GM18861 (cell line): ENCODE data around the gene ESRP2.

ENCODE experiments used
- ATAC-seq: cut with Tn5 transposase; IDR thresholded peaks from one replicate; pipeline ENCODE4 v1.9.1; 2021; ENCODE audit not compliant: unreplicated experiment

The ESRP2 gene

GRCh38 chr16:68235887-68236136 lies at the start of gene ESRP2:
Gene ESRP2 (minus strand): TSS chr16:68236127. CDS start chr16:68236045, 82 bp downstream.
- ATAC-seq, result no peak

- ATAC-seq, result no peak
Observed at GRCh38 chr16:68285683-68286082, 49.8 kb upstream of the ESRP2 start.

DNA sequence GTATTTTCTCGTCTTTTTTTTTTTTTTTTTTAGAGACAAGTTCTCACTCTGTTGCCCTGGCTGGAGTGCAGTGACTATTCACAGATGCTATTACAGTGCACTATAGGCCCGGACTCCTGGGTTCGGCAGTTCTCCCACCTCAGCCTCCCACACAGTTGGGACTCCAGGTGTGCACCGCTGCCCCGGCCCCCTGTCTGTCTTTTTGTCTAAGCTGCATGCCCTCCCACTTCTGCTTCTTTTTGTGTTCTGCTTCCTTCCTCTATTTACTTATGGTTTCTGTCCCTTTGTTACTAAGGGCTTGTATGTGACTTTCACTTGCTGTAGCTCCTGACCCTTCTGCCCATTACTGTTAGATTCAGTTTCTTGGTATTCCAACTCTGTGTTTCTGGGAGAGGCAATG lies 48.9 kb upstream of the ESRP2 start:
- peak; percentile 37 for ATAC-seq

DNA sequence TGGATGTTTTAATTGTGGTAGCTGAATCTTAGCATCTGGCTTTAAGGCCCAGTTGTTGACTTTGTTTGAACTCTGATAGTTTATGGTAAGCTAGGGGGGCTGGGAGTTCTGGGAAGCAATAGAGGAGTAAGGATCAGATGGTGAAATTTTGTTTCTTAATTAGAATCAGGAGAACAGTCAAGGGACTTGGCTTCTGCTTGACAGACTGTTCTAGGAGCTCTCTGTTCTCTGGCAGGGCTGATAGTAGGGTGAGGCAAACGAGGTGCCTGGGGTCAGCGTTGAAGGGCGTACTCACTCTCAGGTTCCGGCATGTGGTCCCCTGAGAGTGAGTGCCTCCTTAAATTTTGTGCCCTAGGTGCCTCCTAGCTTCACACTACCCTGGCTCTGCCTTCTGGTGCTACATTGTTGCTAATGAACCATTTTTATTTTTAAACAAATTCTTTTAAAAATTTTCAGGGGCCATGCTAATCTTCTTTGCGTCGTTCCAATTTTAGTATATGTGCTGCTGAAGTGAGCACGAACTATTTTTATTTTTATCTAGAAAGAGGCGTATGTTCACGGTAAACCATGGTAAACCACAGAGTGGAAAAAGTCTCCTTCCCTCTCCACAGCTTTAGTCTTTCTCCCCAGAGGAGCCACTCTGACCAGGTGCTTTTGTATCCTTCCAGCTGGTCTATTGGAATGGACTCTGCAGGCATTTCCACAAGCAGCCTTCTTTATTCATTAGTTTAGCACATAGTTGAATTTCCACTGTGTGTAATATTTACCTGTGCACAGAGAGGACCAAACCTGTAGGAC lies 48.1 kb upstream of the ESRP2 start:
- peak; percentile 37 for ATAC-seq

DNA sequence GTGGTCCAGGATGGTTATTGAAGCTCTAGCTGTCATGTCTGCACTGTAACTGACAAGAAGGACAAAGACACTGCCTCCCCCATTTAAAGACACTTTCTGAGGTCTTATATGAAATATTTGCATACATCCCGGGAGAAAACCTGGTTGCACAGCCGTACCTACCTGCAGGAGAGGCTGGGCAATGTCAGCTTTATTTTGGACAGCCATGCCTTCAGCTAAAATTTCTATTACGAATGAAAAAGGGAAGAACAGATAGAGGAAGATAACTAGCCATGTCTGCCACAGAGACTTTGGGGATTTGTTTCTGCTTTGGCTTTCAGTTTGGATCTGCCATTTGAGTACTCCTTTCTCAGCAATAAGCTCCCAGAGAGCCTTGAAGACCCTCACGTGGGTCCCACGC lies 47.4 kb upstream of the ESRP2 start:
- ATAC-seq, result no peak

GRCh38 chr16:68282064-68282452 lies 46.1 kb upstream of the ESRP2 start:
- ATAC-seq, result no peak

DNA sequence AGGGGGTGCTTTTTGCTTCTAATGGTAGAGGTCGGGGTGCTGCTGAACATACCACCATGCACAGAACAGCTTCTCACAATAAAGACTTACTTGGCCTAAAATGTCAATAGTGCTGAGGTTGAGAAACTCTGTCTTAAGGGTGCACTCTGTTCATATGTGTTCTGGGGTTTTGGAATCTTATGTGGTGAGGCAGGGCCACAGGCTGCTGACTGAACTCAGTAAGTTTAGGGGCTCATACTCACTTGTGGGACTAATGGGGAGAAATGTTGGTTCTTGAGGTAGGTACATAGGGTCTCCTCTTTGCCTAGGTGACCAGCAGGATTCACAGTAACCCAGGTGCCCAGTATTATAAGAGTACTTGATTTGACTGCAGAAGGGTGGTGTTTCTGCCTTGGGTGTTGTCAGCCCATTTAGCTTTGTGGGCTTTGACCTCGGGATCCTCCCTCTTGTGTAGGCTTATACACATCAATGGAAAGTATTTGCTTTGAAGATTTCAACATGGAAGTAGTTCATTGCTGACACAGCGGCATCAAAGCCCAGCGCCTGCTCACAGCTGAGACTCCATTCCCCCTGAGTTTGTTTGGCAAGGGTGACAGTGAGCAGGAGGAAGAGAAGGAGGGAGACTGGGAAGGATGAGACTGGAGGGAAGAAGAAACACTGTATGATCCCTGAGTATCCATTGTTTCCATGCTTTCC lies 45.6 kb upstream of the ESRP2 start:
- no peak for ATAC-seq

DNA sequence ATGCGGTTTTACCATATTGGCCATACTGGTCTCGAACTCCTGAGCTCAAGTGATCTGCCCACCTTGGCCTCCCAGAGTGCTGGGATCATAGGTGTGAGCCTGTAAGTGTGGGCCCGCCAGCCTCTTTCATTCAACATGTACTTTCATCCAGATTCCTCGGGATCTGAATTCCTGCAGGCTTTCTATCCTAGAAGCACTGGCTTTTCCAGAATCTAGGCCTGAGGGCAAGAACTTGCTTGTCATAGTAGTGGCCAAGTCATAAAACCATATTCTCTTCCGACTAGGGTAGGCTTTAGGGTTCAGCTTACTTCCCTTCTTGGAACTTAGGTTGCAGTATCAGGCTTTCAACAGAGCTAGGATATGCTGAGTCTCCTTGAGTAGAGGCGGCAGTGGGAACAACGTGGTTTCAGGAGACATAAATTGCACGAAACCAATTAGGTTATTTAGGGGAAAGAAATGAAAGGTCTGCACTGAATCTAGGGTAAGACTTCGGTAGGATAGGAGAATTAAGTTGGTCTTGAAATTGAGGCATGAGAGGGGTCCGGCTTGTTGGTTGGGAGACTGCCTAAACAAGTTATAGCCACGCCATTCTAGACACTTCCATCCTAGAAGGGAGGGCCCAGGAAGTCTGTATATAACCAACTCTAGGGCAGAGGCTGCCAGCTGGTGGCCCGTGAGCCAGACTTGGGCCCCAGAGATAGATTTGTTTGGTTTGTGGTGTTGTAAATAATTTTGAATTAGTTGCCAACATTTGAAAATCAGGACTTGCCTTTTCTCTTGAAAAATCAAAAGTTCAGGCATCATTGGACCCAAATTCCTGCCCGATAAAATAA lies 44.0 kb upstream of the ESRP2 start:
- no peak for ATAC-seq

DNA sequence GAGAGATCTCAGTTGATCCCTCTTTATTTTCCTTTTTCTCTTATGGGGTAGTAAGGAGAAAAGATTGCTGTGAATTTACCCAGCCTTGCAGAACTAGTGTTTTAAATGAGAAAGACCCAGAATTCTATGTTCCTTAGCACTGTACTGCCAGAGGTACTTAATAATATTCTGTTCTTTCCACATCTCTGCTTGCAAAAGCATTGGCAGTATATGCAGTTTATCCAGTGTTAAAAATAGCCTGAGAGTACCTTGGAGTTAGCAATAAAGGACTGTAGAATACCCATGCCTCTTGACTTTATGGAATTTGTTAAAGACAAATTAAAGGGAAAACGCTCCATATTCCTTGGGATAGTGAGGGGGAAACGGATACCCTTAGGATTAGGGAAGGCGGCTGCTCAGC lies 40.3 kb upstream of the ESRP2 start:
- ATAC-seq, result no peak

DNA sequence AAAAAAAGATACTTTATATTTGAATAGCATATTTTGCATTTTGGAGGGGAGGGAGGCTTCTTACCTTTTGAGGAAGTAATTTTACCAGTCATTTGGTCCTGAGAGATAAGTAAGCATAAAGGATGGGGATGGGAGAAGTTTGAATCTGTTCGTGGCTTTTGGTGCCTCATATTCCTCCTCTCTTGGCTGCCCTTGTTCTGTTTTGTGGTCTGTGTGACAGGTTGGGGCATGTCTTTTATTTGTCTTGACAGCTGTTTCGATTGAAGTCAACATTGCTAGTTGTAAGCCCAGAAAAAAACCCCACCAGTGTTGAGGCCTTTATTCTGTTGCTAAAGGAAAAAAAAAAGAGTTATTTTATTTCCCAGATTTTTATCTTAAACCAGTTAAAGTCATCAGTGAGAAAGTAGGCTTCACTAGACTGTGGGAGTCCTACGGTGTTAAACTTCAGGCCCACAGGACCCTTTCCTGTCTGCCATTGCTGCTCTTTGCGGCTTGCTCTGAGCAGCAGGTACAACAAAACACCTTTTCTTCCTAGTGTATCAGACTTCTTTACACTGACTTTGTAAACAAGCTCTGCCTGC lies 39.8 kb upstream of the ESRP2 start:
- ATAC-seq, result peak; percentile 67

DNA sequence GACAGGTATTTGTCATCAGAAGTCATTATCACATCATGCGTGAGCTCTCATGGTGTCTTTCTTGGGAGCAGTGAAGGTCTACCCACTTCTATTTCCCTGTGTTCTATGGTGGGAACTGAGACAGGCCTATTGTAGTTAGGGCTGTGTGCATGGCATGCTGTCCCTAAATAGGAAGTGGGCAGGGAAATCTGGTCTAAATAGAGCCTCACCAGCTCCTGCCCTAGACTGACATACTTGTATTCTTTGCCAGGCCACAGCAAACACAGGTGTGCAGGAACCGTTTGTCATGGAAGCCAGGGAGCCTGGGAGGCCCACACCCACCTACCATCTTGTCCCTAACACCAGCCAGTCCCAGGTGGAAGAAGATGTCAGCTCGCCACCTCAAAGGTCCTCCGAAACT lies 38.5 kb upstream of the ESRP2 start:
- ATAC-seq, result no peak

DNA sequence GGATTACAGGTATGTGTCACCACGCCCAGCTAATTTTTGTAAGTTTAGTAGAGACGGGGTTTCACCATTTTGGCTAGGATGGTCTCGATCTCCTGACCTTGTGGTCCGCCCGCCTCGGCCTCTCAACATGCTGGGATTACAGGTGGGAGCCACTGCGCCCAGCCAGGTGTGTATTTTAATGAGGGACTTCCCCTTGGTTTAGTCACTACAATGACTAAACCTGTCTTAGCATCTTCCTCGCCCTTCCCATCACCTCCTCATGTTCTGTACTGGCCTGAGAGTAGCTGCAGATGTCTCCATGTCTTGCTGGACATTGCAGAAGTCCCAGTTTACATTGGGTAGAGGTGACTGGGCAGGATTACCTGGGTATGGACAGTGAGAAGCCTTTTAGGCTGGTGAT lies 38.0 kb upstream of the ESRP2 start:
- ATAC-seq, result no peak

DNA sequence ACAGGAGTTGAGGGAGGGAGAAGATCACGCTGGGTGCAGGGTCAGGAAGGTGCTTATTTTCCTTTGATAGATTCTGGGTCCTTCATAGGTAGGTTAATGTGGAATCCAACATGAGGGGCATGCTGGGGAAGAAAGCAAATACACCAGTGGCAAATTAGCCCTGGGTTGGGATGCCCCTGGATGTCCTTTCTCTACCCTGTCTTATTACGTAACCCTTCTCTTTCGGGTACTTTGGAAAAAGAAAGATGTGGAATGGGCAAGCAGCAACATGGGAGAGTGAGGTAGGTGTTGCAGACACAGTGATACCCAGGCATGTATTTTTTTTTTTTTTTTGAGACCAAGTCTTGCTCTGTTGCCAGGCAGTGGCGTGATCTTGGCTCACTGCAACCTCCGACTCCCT lies 37.5 kb upstream of the ESRP2 start:
- no peak for ATAC-seq

GRCh38 chr16:68272507-68273209 lies 36.7 kb upstream of the ESRP2 start:
- ATAC-seq, result no peak

DNA sequence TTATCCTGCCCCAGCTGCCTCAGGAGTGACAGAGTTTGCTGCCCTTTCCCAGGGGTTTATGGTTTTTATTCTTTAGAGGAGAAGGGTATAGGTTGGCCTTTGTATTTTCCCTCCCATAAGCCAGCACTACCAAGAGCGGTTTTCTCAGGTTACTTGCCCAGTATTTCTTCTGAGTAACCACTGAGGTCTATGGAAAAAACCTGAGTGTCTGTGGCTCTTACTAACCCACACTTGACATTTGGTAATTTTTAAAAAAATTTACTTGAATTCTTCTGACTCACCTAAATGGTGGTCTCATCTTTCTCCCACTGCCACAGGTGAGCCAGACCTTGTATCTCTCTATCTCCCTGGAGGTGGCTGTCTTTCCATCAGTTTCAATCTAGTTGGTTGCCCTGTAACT lies 34.4 kb upstream of the ESRP2 start:
- ATAC-seq, result no peak

GRCh38 chr16:68269793-68270192 lies 33.9 kb upstream of the ESRP2 start:
- ATAC-seq, result no peak

DNA sequence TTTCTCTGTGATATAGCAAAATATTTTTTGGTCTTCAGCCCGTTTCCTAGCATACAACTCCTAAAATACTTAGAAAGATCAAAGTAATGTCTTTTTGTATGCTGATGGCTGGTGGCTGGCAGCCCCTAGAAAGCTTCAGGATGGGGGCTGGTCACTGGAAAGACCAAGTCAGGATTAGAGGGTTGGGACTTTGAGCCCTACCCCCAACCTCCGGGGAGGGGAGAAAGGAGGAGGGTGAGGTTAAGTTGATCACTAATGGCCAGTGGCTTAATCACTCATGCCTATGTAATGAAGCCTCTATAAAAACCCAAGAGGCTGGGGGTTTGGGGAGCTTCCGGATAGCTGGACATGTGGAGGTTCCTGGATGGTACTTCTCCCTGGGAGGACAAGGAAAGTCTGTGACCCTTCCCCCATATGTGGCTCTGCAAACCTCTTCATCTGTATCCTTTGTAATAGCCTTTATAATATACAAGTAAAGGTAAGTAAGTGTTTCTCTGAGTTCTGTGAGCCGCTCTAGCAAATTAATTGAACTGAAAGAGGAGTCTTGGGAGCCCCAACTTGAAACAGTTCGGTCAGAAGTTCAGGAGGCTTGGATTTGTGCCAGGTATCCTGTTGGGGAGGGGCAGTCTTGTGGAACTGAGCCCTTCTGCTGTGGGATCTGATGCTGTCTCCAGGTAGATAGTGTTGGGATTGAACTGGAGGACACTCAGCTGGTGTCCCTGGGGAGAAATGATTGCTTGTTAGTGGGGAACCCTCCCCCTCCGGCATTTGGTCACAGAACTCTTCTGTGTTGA lies 31.9 kb upstream of the ESRP2 start:
- ATAC-seq, result no peak

DNA sequence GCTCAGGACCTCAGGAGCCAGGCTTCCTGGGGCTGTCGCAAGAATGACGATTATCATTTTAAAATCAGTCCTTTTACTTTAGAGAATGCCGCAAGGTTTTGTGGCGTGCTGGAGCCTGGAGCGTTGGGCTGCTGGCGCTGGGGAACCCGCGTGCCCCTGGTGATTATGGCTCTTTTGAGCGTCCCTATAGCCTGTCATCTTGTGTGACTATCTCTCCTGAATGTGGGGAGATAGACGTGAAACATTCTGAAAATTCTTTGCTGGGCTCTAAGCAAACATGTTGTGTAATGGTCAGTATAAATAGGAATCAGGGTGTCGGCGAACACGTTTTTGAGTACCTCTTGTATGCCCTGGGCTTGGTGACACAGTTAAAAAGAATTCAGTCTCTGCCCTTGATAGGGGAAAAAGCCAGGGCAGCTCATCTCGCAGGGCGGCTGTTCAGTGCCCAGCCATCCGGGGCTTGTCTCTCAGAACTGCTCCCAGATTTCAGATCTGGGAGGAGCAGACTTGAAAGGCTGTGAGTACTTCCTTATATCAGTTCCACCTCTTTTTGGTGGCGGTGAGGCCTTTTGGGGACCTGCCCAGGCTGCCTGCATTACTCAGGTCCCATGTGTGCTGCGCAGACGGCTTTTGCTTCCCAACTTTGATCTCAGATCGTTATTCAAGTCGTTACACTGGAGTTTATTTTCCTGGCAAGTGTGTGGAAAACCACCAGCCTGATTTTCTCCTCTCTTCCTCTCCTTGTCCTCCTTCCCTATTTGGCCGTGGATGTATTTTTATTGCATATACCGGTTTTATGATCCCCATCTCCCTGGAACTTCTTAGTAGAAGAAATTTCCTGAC lies 29.4 kb upstream of the ESRP2 start:
- ATAC-seq, result no peak
